Stimulated activated CD8-positive, alpha-beta memory T cell treated with anti-CD3 and anti-CD28 coated beads, Interleukin-2, amount 100 ng/mL, for 48 hours (primary cell): ENCODE data around the gene CHST13.

Experiments used
- DNase-seq, 2 donors: peaks; one replicate each; pipeline ENCODE4 v3.0.0-alpha.2; 2020; ENCODE audit warnings: low read depth in 2 of 2

Gene CHST13

DNA sequence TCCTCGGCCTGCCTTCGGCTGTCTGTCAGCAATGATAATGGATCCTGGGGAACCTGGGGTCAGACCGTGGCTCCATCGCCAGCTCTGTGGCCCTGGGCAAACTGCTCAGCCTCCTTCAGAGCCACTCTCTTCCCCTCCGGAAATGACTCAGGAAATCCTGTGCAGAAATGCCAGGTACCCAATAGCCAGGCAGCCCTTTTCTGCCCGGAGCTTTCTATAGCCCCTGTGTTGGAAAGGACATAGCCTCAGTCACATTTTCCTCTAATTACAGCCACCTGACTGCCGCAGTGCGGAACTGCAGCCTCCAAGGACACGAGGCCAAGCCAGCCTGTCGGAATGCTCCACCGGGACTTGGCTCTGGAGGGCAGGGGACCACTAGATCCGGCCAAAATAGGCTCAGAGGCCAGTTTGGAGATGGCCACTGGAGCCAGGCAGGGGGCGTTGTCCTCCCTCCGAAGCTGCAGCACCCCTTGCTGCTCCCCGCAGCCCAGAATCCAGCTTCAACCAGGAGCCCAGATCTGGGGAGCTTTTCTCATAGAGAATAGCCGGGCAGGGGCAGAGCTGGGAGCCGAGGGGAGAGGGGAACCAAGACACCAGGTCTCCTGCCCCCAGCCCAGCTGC, 36.7 kb upstream of the CHST13 start:
- DNase-seq, result no peak

DNA sequence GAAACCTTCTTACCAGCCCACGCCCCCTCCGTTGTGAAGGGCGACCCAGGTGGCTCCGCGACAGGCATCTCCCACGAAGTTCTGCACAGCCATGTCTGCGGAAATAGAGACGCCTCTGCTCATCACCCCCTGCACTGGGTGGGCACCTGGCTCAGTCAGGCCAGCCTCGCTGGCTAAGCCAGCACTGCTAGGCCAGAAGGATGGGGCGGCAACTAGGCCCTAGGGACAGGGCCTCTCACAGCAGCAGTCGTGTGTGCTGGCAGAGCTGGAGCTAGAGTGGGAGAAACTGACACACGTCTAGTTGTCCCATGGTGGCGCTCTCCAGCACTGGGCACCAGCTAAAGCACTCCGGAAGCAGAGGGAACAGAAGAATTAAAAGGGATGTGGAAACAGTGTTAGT, 35.8 kb upstream of the CHST13 start:
- DNase-seq, result no peak

DNA sequence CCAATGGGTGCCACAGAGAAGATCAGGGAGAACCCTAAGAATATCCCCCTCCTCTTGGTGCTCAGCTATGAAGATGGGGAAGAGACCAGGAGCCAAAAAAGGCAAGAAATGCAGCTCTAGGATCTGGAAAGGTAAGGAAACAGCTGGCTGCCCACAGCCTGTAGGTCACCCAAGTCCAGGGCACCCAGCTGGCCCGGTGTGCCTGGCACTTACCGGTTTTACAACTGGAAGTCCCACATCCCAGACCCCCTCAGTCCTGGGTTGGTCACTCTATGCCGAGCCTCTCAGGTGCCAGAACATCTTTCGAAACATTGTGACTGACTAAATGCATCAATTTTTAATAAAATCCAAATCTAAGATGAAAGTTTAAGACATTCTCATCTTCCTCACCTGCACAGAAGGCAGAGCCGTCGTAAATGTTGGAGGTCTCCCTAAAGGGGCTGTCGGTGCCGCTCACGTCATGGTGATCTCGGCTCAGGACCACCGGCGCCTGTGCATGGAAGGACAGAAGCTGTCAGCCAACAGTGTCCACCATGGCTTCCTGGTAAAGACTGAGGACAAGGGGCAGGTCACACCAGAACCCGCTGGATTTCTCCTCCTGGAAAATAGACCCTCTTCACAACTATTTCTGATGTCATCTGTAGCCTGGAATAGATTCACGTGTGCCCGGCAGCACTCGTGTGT, 34.9 kb upstream of the CHST13 start:
- DNase-seq, result no peak

DNA sequence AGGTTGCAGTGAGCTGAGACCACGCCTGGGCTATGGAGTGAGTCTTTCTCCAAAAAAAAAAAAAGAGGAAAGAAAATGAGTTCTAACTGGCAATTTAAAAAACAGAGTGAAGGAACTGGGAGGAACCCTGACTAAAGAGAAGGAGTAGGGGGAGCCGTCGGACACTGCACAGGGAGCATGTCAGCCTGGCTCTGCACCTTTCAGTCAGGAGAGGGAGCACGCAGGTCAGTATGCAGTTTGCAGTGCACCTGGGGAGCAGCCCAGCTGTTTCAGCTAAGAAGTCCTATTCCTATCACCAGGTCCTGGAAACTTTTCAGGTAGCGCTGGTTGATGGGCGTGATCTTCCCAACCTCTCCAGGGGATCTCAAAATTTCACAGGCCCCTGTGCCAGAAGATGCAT, 33.3 kb upstream of the CHST13 start:
- no peak for DNase-seq

DNA sequence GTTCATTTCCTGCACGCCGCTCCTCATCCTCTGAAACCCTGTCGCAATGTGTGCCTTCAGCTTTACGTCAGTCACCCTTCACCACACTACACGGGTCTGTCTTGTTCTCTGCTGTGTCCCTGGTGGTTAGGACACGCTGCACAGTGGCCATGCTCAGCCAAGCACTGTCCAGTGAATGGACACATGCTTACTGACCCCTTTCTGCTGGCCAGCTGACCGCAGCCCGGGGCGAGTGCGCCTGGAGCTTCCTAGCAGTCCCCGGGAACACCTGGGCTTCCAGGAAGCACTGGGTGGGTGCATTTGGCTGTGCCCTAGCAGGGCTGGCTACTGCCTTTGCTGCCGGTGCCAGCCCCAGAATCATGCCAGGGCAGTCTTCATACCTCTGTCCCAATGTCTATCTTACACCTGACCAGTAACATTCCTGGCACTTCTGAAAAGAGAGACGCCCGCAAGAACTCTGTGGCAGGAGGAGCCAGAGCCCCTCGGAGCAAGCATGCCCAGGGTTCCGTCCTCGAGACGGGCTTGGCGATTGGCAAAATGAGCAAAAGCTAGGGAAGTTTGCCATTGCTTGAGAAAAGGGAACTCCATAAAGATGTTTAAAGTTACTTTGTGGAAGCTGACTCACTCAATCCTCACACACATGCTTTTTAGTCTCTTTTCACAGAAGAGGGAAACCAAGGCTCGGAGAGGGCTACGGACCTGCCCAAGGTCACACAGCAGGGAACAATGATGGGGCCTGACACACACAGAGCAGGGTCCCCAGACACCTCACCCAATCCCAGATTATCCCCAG, 32.5 kb upstream of the CHST13 start:
- no peak for DNase-seq

DNA sequence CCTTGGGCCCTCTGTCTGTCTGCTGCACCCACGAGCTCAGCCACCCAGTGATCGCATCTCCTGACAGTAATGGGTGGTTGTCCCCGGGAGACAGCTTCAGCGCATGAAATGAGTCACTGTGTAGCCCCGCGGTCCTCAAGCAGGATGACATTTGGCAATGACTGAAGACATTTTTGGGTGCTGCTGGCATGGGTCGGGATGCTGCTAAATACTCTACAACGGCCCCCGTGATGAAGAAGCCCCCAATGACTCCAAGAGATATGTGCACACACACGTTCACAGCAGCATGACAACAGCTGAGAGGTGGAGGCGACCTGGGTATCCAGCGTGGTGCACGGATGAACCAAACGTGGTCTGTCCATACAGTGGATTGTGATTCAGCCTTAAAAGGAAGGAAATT, 30.9 kb upstream of the CHST13 start:
- no peak for DNase-seq

DNA sequence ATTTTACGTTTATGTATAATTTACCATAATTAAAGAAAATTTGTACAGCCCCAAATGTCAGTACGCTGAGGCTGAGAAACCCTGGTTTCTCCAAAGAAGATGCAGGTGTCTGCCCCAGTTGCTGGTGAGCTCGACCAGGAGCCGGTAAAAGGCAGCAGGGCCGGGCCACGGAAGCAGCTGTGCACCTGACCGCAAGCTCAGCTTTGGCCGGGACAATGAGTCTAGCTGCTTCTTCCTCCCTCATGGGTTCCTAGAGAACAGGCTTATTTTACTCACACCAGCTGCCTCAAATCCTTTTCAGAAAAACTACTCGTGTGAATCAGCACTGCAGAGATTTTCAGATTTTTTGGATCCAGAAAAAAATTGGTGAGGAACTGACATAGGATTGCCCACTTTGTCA, 30.2 kb upstream of the CHST13 start:
- DNase-seq, result no peak

DNA sequence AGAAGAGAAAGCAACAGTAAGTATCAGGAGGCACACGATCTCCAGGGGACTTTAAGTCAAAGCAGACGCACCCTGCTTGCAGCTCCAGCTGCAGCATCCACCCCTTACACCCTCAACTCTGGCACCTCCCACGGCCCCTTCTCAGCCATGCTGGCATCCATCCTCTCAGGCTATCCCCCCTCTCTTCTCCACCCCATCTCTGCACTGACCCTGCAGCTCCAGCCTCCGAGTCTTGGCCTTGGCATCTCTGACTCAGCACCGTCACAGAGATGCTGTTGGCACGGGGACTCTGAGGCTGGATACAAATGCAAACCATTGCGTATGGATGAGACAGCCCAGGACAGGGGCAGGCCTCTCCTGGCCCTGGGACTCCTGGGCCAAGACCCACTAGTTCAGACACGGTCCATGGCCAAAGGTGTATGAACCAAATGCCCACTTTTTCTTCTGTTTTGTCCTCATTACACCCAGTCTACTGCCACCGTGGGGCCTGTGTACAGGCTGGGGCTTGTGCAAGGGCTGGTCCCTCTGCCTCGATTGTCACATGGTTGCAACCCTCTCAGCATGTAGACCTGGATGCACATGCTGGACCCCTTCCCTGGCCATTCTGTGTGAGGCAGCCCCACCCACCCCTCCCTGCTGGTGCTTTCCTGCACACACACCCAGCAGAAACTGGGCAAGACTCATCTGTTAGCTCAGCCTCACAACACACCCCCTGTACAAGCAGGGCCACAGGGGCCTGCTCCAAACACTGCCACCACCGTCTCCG, 29.6 kb upstream of the CHST13 start:
- DNase-seq, result no peak

DNA sequence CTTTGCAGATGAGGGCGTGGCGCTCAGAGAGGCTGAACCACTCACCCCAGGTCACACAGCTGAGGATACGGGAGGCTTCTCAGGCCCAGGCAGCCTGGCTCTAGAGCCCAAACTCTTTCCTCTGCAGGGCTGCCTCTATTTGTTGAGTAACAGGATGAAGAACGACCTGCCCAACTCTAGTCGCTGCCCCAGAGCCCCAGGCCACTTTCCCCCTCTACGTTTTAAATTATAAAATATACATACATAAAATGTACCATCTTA, 29.1 kb upstream of the CHST13 start:
- no peak for DNase-seq

DNA sequence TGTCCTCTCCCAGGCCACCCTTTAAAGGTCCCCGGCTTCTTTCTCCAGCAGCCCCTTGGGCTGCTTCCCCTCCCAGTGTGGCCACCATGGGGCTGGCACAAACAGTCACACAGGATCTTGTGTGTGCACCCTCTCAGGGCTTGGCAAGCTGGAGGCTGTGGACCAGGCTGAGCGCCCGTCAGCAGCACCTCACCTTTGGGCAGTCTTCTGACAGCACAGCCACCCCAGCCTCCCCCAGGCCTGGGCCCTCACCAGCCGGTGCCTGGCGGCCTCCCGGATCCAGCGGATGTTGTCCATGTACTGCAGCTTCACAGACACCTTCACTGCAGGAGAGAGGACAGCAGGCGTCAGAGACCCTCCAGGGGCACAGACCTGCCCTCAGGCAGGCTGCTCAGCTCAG, 28.2 kb upstream of the CHST13 start:
- DNase-seq, result no peak

DNA sequence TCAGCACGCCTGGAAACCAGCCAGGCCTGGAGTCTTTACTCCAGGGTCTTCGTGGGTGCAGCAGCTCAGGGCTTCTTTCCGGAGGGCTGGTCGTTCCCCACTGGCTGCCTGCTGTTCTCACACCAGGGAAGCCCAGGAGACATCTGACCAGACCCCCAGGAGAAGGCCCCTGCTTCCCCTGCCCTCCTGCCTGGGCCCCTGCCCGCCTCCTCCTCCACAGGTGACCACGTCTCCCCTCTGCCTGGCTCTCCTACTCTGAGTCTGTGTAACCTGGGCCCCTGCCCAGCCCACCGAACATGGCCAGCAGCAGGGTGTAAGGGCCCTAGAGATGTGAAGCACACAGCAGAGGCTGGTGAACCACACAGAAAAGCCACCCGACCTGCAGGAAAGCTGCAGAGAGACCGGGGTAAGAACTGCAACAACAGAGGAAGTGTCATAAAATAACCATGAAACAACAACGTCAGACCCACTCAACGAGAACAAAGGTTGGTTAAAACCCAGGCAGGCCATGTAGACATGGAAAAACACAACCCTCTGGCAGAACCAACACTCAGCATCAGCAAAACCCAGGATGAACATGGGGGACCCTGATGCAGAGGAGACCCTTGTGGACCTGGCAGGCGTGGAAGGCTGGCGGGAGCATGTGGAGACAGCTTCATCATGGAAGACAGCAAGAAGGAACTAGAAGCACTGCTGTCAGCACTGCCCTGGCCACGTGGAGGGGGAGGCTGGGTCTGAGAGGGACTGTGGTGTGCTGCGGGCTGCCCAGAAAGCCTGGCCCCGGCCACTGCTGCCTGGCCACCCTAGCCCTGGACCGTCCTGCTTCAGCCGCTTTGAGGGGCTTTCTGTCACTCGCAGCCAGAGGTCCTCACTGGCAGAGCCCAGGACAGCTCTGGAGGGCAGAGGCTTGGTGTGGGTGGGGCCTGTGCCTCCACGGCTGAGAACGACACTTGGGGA, 26.8 kb upstream of the CHST13 start:
- DNase-seq, result no peak

DNA sequence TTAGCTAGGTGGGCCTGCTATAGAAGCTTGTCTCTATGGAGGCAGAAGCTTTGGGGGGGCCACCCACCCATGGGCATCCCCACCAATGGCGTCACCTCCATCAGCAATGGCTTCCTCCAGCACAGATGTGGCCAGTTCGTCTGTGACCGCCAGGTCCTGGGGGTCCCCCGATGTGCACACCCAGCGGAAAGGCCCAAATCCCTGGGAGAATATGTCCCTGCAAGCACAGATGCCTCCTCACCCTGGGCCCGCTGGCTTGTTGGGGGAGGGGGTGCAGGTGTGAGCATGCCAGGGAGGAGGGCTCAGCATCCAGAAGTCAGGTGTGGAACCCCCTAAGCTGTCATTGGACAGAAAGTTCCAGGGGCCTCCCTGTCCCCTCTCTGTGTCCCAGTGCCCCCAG, 26.0 kb upstream of the CHST13 start:
- no peak for DNase-seq

DNA sequence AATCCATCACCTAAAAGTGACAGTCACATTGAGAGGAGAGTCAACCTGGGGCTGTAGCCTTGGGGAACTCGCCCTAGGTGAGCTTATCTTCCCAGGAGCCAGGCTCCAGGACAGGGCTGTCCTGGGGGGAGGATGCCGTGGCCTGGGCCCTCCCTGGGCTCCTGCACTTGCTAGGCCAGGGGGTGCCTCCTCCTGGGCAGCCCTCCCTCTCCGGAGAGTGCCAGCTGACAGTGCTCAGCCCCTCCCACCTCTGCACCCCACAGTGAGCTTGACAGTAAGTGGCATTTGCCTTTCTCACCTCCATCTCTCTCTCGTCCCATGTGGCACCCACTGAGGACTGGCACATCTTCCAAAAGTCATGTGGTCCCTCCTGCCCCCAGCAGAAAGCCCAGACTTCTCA, 25.5 kb upstream of the CHST13 start:
- DNase-seq, result no peak

DNA sequence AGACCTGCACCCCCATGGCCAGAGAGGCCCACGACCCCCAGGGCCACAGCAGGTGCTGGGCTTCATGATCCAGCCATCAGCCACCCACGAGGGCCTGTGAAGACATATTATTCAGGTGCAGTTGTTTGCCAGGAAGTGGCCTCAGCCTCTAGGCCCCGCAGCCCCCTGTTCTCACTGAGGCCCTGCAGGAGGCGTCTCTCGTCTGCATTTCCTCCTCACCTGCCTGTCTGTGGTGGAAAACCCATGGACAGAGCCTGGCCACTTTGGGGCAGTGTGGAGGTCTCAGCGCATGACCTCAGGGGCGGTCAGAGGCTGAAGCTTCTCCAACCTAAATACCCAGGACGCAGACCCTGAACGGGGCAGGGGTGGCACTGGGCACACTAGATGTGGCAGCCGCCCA, 25.0 kb upstream of the CHST13 start:
- DNase-seq, result no peak

DNA sequence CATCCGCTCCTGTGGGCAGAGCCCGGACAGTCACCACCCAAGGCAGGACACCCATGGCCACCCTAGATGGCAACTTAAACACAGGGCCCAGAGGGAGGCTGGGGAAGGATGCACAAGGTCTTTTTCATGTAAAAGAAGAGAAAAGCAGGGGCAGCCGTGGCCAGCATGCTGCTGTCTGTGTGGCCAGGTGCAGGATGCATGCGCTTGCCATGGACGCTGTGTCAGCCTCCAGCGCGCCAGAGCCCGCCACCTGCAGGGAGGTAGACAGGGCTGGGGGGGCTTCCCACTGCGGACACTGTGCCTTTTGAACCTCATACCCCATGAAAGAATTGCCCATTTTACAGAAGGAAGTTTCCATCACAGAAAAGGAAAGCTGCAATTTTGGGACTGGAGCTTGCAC, 24.6 kb upstream of the CHST13 start:
- DNase-seq, result no peak

DNA sequence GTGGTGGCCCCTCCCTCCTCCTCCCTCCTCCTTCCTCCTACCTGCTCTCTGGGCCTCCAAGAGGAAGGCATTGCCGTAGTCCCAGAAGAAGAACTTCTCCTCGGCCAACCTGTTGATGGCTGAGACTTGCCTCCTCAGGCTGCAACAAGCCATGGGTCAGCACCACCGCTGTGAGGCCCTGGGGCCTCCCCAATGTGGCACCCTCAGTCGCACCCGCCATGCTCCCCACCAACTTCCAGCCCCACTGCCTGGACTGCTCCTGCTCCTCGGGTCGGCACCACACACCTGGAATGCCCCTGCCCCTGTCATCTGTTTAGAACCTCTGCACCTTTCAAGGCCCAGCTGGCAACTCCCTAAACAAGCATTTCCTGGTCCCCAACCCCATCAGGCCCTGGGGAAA, 23.9 kb upstream of the CHST13 start:
- no peak for DNase-seq

DNA sequence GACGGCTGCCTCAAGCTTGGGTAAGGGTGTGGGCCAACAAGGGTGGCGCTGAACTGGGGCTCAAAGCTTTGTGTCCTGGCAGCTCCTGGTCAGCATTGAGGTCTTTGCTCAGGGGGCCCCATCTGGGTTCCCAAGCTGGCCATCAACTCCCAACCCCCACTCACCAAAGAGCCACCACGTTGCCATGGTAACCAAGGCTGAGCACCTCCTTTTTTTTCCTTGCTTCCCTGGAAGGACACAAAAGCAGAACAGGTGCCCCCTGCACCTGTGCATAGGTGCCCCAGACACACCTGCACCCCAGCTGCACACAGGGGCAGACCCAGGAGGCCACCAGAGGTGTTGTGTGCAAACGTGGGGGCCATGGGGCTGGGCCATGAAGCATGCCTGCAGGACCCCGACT, 22.9 kb upstream of the CHST13 start:
- no peak for DNase-seq

DNA sequence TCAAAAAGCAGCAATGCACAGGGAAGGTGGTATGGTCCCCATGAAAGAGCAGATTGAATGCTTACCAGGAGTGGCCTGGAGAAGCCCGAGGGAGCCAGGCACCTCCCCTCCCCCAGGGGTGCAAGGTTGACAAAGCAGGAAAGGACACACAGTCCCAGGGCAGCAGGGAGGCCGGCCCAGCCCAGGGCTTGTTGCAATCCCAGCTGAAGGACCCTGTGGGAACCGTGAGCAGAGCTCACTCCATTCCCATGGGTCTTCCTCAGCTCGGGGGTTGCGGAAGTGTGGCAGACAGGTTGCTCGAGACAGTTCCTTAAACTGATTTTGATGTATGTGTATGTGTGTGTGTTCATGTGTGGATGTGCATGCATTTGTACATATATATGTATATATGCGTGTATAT, 22.2 kb upstream of the CHST13 start:
- no peak for DNase-seq

DNA sequence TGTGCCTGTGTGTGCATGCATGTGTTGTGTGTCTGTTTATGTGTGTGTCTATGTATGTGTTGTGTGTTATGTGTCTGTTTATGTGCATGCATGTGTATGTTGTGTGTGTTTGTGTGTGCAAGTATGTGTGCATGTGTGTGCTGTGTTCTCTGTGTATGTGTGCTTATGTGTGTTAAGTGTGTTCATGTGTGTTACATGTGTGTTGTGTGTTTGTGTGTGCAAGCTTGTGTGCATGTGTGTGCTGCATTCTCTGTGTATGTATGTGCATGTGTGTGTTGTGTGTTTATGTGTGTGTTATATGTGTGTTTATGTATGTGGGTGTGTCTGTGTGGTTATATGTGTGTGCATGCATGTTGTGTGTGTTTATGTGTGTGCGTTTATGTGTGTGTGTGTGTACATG, 21.3 kb upstream of the CHST13 start:
- no peak for DNase-seq

DNA sequence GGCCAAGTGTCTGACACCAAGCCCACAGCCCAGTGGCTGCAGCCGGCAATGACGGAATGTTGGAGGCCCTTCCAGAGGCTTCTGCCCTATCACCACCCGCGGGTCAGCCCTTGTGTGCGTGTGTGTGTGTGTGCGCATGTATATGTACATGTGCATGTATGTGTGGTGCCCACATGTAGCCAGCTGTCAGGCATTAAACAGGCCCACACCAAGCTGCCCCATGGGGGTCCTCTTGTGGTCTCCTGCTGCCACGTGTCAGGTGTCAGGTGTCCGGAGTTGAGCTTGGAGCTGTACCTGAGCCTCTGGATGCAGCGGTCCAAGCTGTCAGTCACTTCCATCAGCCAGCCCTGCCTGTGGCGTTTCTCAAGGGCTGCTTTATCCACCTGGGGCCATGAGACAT, 20.3 kb upstream of the CHST13 start:
- DNase-seq, result no peak

DNA sequence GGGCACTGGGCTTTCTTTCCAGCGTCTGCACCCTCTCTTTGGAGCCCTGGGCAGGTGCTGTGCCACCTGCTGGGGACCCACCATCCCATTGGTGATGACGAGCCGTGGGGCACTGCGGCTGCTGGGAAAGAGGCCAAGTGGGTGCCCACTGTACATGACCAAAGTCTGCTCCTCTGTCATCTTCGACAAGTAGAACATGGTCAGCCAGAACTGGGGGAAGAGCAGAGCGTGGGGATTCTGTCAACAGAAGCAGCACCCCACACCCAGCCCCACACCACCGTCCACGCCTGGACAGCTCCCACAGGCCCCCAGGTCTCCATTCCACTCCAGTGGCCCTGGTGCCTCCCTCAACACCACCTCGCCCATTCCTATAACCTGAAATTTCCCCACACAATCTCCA, 16.1 kb upstream of the CHST13 start:
- DNase-seq, result no peak

DNA sequence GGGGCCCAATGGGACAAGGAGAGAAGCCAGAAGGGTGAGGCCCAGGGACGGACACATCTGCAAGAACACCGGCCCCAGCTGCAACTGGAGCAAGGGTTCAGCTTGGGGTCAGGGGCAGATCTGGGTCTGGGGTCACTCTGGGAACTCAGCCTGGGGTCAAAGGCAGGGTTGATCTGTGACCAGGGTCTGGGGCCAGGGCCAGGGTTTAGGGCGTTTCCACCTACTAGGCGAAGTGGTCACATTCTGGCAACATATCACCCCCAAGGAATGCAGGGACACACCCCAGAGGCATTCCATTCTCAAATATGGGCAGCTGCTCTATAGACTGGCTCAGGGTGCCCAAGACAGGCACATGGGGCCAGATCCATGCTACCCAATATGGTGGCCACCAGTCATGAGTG, 15.4 kb upstream of the CHST13 start:
- DNase-seq, result no peak
